GM18520 (cell line): ENCODE measurements around the gene MAPT.

Source experiments
- ATAC-seq: cut with Tn5 transposase; IDR thresholded peaks from one replicate; pipeline ENCODE4 v1.9.1; 2021; ENCODE audit not compliant: unreplicated experiment

The MAPT gene

GRCh38 chr17:45894022-45894784 is at the start of gene MAPT:
Gene MAPT (plus strand): TSS chr17:45894554. CDS start chr17:45962338, 67,784 bp downstream.
- no peak for ATAC-seq

- ATAC-seq = no peak
Observed at GRCh38 chr17:45844695-45845375, 49.5 kb upstream of the MAPT start, which contains the start of gene SPPL2C. Gene SPPL2C (plus strand): TSS chr17:45844881. CDS start chr17:45844907, 26 bp downstream.

GRCh38 chr17:45845376-45846185 is 48.8 kb upstream of the MAPT start:
- ATAC-seq = no peak

- ATAC-seq = no peak
Observed at GRCh38 chr17:45846223-45846622, 48.1 kb upstream of the MAPT start.

- ATAC-seq = no peak
Observed at GRCh38 chr17:45846646-45847045, 47.7 kb upstream of the MAPT start.

- ATAC-seq = no peak
Observed at GRCh38 chr17:45847101-45847500, 47.3 kb upstream of the MAPT start.

GRCh38 chr17:45847747-45848146 is 46.6 kb upstream of the MAPT start:
- no peak for ATAC-seq

- ATAC-seq = no peak
Observed at GRCh38 chr17:45848405-45848804, 45.9 kb upstream of the MAPT start.

- ATAC-seq = no peak
Observed at GRCh38 chr17:45848868-45849535, 45.4 kb upstream of the MAPT start.

GRCh38 chr17:45849536-45849990 is 44.8 kb upstream of the MAPT start:
- ATAC-seq = no peak

GRCh38 chr17:45850011-45850410 is 44.3 kb upstream of the MAPT start:
- ATAC-seq = no peak

- ATAC-seq = no peak
Observed at GRCh38 chr17:45850468-45850867, 43.9 kb upstream of the MAPT start.

GRCh38 chr17:45851022-45851421 is 43.3 kb upstream of the MAPT start:
- ATAC-seq = no peak

GRCh38 chr17:45851464-45851863 is 42.9 kb upstream of the MAPT start:
- no peak for ATAC-seq

- no peak for ATAC-seq
Observed at GRCh38 chr17:45851873-45852272, 42.5 kb upstream of the MAPT start.

GRCh38 chr17:45852535-45853297 is 41.6 kb upstream of the MAPT start:
- no peak for ATAC-seq

- ATAC-seq = no peak
Observed at GRCh38 chr17:45854209-45854608, 40.1 kb upstream of the MAPT start.

GRCh38 chr17:45855691-45856336 is 38.5 kb upstream of the MAPT start:
- ATAC-seq = no peak

- no peak for ATAC-seq
Observed at GRCh38 chr17:45857977-45858708, 36.2 kb upstream of the MAPT start.
